WTC11 (cell line): ENCODE measurements around the gene UBE2N. TPM values are rescaled to one million over a fixed set of nuclear protein-coding genes. Genes with fewer than 3 reads are reported as not detected.

Source experiments
- ATAC-seq: fragments of 200-7000 bp; cut with Tn5 transposase; 2 replicates; pipeline ENCODE4 v1.10.0; 2021; ENCODE audit warnings: mild to moderate bottlenecking, moderate library complexity
- CTCF ChIA-PET: fragments of 300-600 bp; sonication (Branson Sonifier 250); formaldehyde crosslinking; loops from one replicate; lab custom pipeline; 2021; ENCODE audit warnings: antibody characterized with exemption; lab: Charles Lee
- POLR2A ChIA-PET: fragments of 350-600 bp; sonication (Branson Sonifier 250); formaldehyde crosslinking; loops from one replicate; lab custom pipeline; 2021; ENCODE audit warnings: antibody characterized with exemption; lab: Charles Lee
- DNase-seq: peaks from one replicate; pipeline ENCODE4 v3.0.0; 2021; ENCODE audit warnings: low spot score
- H3K27ac Mint-ChIP-seq: 2 replicates; pipeline ENCODE4 v1.8.0; 2021; ENCODE audit warnings: mixed read lengths
- H3K27me3 Mint-ChIP-seq: 2 replicates; pipeline ENCODE4 v1.8.0; 2021; ENCODE audit warnings: low read depth, mild to moderate bottlenecking, moderate library complexity, mixed read lengths
- H3K36me3 Mint-ChIP-seq: 2 replicates; pipeline ENCODE4 v1.8.0; 2021; ENCODE audit warnings: mixed read lengths
- H3K4me1 Mint-ChIP-seq: 2 replicates; pipeline ENCODE4 v1.8.0; 2022; ENCODE audit warnings: mixed read lengths
- H3K4me3 Mint-ChIP-seq: 2 replicates; pipeline ENCODE4 v1.8.0; 2021; ENCODE audit warnings: mild to moderate bottlenecking, moderate library complexity, mixed read lengths
- H3K9me3 Mint-ChIP-seq: 2 replicates; pipeline ENCODE4 v1.8.0; 2021; ENCODE audit warnings: mixed read lengths
- CBFB ChIP-seq: sonication (generic); formaldehyde crosslinking; IDR thresholded peaks from 2 replicates; pipeline ENCODE4 v1.8.1; 2022; ENCODE audit warnings: mild to moderate bottlenecking, low read depth, missing genetic modification reagents
- CREM ChIP-seq: sonication (generic); formaldehyde crosslinking; IDR thresholded peaks from 2 replicates; pipeline ENCODE4 v1.8.1; 2022; ENCODE audit warnings: mild to moderate bottlenecking, missing genetic modification reagents, moderate library complexity
- EMX1 ChIP-seq: fragments of 250-450 bp; sonication (Bioruptor Pico); IDR thresholded peaks from 2 replicates; pipeline ENCODE4 v1.8.0; 2021; ENCODE audit warnings: mild to moderate bottlenecking
- GTF2I ChIP-seq: fragments of 250-450 bp; sonication (Bioruptor Pico); conservative IDR thresholded peaks from 2 replicates; pipeline ENCODE4 v1.4.0; 2021; ENCODE audit warnings: mild to moderate bottlenecking
- NFE2L1 ChIP-seq: sonication (generic); formaldehyde crosslinking; IDR thresholded peaks from 2 replicates; pipeline ENCODE4 v1.8.1; 2023; ENCODE audit warnings: missing genetic modification reagents
- RORB ChIP-seq: fragments of 250-450 bp; sonication (Bioruptor Pico); IDR thresholded peaks from 2 replicates; pipeline ENCODE4 v1.9.0; 2021; ENCODE audit warnings: mild to moderate bottlenecking
- SMAD3 ChIP-seq: sonication (generic); formaldehyde crosslinking; IDR thresholded peaks from 2 replicates; pipeline ENCODE4 v1.8.0; 2022; ENCODE audit warnings: missing genetic modification reagents, mild to moderate bottlenecking, borderline replicate concordance
- TCF7 ChIP-seq: sonication (generic); formaldehyde crosslinking; IDR thresholded peaks from 2 replicates; pipeline ENCODE4 v1.8.0; 2022; ENCODE audit warnings: mild to moderate bottlenecking, low read depth, missing genetic modification reagents, moderate library complexity
- ZNF232 ChIP-seq: sonication (generic); formaldehyde crosslinking; IDR thresholded peaks from 2 replicates; pipeline ENCODE4 v1.8.0; 2022; ENCODE audit warnings: mild to moderate bottlenecking, missing genetic modification reagents
- ZNF317 ChIP-seq: sonication (generic); formaldehyde crosslinking; IDR thresholded peaks from 2 replicates; pipeline ENCODE4 v1.8.1; 2023; ENCODE audit warnings: low read depth, mild to moderate bottlenecking, moderate library complexity, missing genetic modification reagents, borderline replicate concordance
- ZNF671 ChIP-seq: fragments of 250-450 bp; sonication (Bioruptor Pico); IDR thresholded peaks from 2 replicates; pipeline ENCODE4 v1.8.0; 2021; ENCODE audit warnings: mild to moderate bottlenecking
- total RNA-seq: library from RNA; stranded (reverse); gene quantifications from 3 replicates; pipeline ENCODE4 v1.2.3, GENCODE V29; 2021
- TF ChIP-seq, protein P1 (sequence below): sonication (generic); formaldehyde crosslinking; IDR thresholded peaks from 2 replicates; pipeline ENCODE4 v1.8.1; 2022; ENCODE audit warnings: mild to moderate bottlenecking, moderate library complexity, missing genetic modification reagents
- TF ChIP-seq, protein P2 (sequence below): sonication (generic); formaldehyde crosslinking; IDR thresholded peaks from 2 replicates; pipeline ENCODE4 v1.8.1; 2022; ENCODE audit warnings: missing genetic modification reagents, borderline replicate concordance
- TF ChIP-seq, protein P3 (sequence below): fragments of 250-450 bp; sonication (Bioruptor Pico); IDR thresholded peaks from 2 replicates; pipeline ENCODE4 v1.8.0; 2021; ENCODE audit warnings: mild to moderate bottlenecking
- TF ChIP-seq, protein P4 (sequence below): sonication (generic); formaldehyde crosslinking; conservative IDR thresholded peaks from 2 replicates; pipeline ENCODE4 v1.8.1; 2023; ENCODE audit warnings: mild to moderate bottlenecking, low read depth, missing genetic modification reagents, moderate library complexity
- TF ChIP-seq, protein P5 (sequence below): fragments of 250-450 bp; sonication (Bioruptor Pico); IDR thresholded peaks from 2 replicates; pipeline ENCODE4 v1.9.0; 2021; ENCODE audit warnings: mild to moderate bottlenecking, borderline replicate concordance
- TF ChIP-seq, protein P6 (sequence below): sonication (generic); formaldehyde crosslinking; IDR thresholded peaks from 2 replicates; pipeline ENCODE4 v1.8.1; 2023; ENCODE audit warnings: mild to moderate bottlenecking, missing genetic modification reagents
- TF ChIP-seq, protein P7 (sequence below): sonication (generic); formaldehyde crosslinking; IDR thresholded peaks from 2 replicates; pipeline ENCODE4 v1.8.1; 2023; ENCODE audit warnings: mild to moderate bottlenecking, missing genetic modification reagents

The UBE2N gene
- total RNA-seq, 1 experiment from 2014 or later: 195 TPM

DNA sequence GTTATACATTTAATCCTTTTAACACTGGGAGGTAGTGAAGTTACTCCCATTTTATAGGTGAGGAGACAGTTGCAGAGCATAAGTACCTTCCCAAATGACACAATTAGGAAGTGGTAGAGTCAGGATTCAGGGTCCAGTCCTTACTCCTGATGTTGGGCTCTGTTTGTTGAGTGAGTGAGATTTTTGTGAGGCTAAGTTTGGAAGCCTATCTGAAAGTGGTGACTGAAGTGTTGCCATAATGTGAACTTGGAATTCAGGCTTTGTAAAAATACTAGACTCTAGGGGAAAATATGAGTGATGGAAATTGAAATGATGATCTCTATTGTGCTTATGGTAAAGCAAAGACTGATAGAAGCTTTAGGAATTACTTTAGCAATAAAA lies 61.8 kb downstream of the UBE2N start (continued):
- TF ChIP-seq TCF7 (CRISPR knock-in tag): no peak
- TF ChIP-seq, protein P1, sequence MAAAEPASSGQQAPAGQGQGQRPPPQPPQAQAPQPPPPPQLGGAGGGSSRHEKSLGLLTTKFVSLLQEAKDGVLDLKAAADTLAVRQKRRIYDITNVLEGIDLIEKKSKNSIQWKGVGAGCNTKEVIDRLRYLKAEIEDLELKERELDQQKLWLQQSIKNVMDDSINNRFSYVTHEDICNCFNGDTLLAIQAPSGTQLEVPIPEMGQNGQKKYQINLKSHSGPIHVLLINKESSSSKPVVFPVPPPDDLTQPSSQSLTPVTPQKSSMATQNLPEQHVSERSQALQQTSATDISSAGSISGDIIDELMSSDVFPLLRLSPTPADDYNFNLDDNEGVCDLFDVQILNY: no peak
- TF ChIP-seq, protein P2, sequence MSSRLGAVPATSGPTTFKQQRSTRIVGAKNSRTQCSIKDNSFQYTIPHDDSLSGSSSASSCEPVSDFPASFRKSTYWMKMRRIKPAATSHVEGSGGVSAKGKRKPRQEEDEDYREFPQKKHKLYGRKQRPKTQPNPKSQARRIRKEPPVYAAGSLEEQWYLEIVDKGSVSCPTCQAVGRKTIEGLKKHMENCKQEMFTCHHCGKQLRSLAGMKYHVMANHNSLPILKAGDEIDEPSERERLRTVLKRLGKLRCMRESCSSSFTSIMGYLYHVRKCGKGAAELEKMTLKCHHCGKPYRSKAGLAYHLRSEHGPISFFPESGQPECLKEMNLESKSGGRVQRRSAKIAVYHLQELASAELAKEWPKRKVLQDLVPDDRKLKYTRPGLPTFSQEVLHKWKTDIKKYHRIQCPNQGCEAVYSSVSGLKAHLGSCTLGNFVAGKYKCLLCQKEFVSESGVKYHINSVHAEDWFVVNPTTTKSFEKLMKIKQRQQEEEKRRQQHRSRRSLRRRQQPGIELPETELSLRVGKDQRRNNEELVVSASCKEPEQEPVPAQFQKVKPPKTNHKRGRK (CRISPR knock-in tag): no peak
- no peak for TF ChIP-seq GTF2I (CRISPR knock-in tag)
- TF ChIP-seq EMX1 (CRISPR knock-in tag): no peak
- TF ChIP-seq, protein P3, sequence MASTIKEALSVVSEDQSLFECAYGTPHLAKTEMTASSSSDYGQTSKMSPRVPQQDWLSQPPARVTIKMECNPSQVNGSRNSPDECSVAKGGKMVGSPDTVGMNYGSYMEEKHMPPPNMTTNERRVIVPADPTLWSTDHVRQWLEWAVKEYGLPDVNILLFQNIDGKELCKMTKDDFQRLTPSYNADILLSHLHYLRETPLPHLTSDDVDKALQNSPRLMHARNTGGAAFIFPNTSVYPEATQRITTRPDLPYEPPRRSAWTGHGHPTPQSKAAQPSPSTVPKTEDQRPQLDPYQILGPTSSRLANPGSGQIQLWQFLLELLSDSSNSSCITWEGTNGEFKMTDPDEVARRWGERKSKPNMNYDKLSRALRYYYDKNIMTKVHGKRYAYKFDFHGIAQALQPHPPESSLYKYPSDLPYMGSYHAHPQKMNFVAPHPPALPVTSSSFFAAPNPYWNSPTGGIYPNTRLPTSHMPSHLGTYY (CRISPR knock-in tag): no peak
- TF ChIP-seq, protein P4, sequence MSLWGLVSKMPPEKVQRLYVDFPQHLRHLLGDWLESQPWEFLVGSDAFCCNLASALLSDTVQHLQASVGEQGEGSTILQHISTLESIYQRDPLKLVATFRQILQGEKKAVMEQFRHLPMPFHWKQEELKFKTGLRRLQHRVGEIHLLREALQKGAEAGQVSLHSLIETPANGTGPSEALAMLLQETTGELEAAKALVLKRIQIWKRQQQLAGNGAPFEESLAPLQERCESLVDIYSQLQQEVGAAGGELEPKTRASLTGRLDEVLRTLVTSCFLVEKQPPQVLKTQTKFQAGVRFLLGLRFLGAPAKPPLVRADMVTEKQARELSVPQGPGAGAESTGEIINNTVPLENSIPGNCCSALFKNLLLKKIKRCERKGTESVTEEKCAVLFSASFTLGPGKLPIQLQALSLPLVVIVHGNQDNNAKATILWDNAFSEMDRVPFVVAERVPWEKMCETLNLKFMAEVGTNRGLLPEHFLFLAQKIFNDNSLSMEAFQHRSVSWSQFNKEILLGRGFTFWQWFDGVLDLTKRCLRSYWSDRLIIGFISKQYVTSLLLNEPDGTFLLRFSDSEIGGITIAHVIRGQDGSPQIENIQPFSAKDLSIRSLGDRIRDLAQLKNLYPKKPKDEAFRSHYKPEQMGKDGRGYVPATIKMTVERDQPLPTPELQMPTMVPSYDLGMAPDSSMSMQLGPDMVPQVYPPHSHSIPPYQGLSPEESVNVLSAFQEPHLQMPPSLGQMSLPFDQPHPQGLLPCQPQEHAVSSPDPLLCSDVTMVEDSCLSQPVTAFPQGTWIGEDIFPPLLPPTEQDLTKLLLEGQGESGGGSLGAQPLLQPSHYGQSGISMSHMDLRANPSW: no peak
- TF ChIP-seq SMAD3 (CRISPR knock-in tag): no peak

DNA sequence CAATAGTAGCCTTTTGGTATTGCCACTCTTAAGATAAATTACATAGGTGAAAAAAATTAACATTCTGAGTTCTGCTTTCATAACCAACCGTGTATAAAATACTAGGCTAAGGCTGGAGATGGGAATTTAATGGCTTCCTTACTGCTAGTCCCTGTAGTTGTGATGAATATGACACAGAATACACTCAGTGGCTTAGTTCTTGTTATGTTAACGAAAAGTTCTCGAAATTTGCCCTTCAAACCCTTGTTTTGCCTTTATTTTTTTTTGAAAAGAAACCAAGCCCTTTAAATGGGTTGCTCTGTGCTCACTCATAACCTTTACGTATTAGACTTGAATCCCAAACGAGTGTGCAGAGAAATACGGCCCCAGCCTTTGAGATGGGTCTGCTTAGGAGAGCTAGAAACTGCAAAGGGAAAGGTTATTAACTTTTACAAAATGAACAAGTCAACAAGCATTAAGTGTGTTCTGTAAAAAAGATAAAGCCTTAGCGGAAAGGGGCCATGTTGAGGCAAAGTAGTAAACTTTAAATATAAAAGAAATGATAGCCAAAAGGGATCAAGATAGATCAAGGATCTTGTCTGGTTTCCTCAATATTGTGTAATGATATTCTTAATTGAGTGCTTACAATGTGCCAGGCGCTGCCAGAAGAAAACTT lies 62.3 kb downstream of the UBE2N start:
- no peak overlapping the region for H3K27ac Mint-ChIP-seq
- peak overlapping the region; percentile 99 for H3K4me3 Mint-ChIP-seq
- DNase-seq: no peak
- H3K36me3 Mint-ChIP-seq: no peaks in the 10 kb centered on the region
- no peaks in the 10 kb centered on the region for H3K27me3 Mint-ChIP-seq
- H3K9me3 Mint-ChIP-seq: no peaks in the 10 kb centered on the region
- ATAC-seq: no peak
- CTCF ChIA-PET: interaction anchor here (1.1 kb wide), 1 partner anchor 40 kb away, joined by 5 read pairs; no protein-coding TSS in a partner anchor
- peaks cover 56% of the 10 kb centered on the region for H3K4me1 Mint-ChIP-seq
- POLR2A ChIA-PET: no interaction called here
- no peak for TF ChIP-seq NFE2L1 (CRISPR knock-in tag)
- TF ChIP-seq EMX1 (CRISPR knock-in tag): no peak
- no peak for TF ChIP-seq RORB (CRISPR knock-in tag)
- TF ChIP-seq, protein P5, sequence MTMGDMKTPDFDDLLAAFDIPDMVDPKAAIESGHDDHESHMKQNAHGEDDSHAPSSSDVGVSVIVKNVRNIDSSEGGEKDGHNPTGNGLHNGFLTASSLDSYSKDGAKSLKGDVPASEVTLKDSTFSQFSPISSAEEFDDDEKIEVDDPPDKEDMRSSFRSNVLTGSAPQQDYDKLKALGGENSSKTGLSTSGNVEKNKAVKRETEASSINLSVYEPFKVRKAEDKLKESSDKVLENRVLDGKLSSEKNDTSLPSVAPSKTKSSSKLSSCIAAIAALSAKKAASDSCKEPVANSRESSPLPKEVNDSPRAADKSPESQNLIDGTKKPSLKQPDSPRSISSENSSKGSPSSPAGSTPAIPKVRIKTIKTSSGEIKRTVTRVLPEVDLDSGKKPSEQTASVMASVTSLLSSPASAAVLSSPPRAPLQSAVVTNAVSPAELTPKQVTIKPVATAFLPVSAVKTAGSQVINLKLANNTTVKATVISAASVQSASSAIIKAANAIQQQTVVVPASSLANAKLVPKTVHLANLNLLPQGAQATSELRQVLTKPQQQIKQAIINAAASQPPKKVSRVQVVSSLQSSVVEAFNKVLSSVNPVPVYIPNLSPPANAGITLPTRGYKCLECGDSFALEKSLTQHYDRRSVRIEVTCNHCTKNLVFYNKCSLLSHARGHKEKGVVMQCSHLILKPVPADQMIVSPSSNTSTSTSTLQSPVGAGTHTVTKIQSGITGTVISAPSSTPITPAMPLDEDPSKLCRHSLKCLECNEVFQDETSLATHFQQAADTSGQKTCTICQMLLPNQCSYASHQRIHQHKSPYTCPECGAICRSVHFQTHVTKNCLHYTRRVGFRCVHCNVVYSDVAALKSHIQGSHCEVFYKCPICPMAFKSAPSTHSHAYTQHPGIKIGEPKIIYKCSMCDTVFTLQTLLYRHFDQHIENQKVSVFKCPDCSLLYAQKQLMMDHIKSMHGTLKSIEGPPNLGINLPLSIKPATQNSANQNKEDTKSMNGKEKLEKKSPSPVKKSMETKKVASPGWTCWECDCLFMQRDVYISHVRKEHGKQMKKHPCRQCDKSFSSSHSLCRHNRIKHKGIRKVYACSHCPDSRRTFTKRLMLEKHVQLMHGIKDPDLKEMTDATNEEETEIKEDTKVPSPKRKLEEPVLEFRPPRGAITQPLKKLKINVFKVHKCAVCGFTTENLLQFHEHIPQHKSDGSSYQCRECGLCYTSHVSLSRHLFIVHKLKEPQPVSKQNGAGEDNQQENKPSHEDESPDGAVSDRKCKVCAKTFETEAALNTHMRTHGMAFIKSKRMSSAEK: no peak
- no peak for TF ChIP-seq ZNF232
- no peak for TF ChIP-seq CREM
- TF ChIP-seq, protein P6, sequence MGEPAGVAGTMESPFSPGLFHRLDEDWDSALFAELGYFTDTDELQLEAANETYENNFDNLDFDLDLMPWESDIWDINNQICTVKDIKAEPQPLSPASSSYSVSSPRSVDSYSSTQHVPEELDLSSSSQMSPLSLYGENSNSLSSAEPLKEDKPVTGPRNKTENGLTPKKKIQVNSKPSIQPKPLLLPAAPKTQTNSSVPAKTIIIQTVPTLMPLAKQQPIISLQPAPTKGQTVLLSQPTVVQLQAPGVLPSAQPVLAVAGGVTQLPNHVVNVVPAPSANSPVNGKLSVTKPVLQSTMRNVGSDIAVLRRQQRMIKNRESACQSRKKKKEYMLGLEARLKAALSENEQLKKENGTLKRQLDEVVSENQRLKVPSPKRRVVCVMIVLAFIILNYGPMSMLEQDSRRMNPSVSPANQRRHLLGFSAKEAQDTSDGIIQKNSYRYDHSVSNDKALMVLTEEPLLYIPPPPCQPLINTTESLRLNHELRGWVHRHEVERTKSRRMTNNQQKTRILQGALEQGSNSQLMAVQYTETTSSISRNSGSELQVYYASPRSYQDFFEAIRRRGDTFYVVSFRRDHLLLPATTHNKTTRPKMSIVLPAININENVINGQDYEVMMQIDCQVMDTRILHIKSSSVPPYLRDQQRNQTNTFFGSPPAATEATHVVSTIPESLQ: no peak
- TF ChIP-seq CBFB: no peak
- no peak for TF ChIP-seq ZNF317 (CRISPR knock-in tag)
- no peak for TF ChIP-seq ZNF671 (CRISPR knock-in tag)
- TF ChIP-seq, protein P7, sequence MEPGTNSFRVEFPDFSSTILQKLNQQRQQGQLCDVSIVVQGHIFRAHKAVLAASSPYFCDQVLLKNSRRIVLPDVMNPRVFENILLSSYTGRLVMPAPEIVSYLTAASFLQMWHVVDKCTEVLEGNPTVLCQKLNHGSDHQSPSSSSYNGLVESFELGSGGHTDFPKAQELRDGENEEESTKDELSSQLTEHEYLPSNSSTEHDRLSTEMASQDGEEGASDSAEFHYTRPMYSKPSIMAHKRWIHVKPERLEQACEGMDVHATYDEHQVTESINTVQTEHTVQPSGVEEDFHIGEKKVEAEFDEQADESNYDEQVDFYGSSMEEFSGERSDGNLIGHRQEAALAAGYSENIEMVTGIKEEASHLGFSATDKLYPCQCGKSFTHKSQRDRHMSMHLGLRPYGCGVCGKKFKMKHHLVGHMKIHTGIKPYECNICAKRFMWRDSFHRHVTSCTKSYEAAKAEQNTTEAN (CRISPR knock-in tag): no peak
- TF ChIP-seq, protein P4: no peak
